PC-3 (cell line): ENCODE data around the gene D2HGDH.

Experiments
- EZH2phosphoT487 ChIP-seq: fragments of 300-600 bp; sonication (generic); IDR thresholded peaks from 2 replicates; pipeline ENCODE4 v1.6.1; 2018; ENCODE audit warnings: mild to moderate bottlenecking, antibody characterized with exemption, low read length, borderline replicate concordance
- TF ChIP-seq, protein P1 (sequence below): fragments of 300-600 bp; sonication (generic); conservative IDR thresholded peaks from 2 replicates; pipeline ENCODE4 v1.5.1; 2017; ENCODE audit warnings: antibody characterized with exemption, low read depth, mild to moderate bottlenecking, low read length

DNA sequence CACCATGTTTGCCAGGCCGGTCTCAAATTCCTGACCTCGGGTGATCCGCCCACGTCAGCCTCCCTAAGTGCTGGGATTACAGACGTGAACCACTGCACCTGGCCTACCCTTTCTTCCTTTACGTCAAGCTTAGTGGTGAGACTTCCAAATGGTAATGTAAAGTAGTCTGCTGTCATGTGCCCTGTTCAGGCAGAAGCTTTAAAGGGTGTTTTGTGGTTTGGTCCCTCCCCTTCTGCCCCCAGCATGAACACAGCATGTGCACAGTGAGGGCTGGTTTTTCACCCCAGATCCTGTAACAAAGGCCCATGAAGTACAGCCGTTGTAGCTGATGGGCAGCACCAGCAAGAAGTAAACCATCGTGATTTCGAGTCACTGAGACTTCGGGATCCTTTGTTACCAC lies 45.1 kb upstream of the D2HGDH start:
- no peak for TF ChIP-seq EZH2phosphoT487
- TF ChIP-seq, protein P1, sequence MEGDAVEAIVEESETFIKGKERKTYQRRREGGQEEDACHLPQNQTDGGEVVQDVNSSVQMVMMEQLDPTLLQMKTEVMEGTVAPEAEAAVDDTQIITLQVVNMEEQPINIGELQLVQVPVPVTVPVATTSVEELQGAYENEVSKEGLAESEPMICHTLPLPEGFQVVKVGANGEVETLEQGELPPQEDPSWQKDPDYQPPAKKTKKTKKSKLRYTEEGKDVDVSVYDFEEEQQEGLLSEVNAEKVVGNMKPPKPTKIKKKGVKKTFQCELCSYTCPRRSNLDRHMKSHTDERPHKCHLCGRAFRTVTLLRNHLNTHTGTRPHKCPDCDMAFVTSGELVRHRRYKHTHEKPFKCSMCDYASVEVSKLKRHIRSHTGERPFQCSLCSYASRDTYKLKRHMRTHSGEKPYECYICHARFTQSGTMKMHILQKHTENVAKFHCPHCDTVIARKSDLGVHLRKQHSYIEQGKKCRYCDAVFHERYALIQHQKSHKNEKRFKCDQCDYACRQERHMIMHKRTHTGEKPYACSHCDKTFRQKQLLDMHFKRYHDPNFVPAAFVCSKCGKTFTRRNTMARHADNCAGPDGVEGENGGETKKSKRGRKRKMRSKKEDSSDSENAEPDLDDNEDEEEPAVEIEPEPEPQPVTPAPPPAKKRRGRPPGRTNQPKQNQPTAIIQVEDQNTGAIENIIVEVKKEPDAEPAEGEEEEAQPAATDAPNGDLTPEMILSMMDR = no peak
